Measurements from ENCODE around the gene EFCAB8. TPM values are rescaled to one million over a fixed set of nuclear protein-coding genes. Genes with fewer than 3 reads are reported as not detected.

The EFCAB8 gene
- total and polyA plus RNA-seq, 4 donors: 0.25 TPM; not detected in 3

DNA sequence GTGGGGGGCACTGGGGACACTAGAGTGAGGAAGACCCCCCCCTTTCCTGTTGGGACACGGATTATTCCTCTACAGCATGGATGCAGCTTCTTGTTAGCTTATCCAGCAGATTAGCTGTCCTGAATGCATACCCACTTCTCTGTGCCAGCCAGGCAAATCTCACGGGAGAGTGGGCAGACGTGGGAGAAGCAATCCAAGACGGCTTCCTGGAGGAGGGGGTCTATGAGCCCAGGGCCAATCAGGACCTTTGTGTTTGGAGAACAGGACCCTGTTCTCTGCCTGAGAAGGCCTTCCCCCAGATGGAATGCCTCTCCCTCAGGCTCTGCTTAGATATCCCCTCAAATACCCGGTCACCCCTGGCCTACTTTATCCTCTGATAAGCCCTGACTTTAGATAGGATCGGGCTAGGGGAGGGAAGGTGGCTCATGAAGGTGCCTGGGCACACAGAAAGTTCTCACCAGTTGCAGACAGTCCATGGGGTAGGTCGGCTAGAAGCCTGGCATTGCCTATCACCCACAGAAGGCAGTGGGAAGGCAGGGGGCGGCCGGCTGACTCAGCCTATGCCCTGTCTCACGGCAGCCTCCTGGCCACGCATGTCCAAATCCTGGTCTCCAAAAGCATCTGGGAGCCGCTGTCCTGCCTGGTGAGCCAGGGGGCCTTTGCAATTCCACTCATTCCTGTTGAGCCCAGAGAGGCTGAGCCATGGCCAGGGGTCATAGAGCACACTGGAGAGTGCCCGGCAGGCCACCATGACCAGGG is 110.8 kb downstream of the EFCAB8 start (continued):
- TF ChIP-seq, protein P1, sequence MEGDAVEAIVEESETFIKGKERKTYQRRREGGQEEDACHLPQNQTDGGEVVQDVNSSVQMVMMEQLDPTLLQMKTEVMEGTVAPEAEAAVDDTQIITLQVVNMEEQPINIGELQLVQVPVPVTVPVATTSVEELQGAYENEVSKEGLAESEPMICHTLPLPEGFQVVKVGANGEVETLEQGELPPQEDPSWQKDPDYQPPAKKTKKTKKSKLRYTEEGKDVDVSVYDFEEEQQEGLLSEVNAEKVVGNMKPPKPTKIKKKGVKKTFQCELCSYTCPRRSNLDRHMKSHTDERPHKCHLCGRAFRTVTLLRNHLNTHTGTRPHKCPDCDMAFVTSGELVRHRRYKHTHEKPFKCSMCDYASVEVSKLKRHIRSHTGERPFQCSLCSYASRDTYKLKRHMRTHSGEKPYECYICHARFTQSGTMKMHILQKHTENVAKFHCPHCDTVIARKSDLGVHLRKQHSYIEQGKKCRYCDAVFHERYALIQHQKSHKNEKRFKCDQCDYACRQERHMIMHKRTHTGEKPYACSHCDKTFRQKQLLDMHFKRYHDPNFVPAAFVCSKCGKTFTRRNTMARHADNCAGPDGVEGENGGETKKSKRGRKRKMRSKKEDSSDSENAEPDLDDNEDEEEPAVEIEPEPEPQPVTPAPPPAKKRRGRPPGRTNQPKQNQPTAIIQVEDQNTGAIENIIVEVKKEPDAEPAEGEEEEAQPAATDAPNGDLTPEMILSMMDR (IDR thresholded peaks at IDR 0.05; ENCODE audit: low read depth, low read length, missing input control): no peak
- TF ChIP-seq JUND (IDR thresholded peaks at IDR 0.05) (no peak), RXRA (IDR thresholded peaks at IDR 0.05) (no peak)

DNA sequence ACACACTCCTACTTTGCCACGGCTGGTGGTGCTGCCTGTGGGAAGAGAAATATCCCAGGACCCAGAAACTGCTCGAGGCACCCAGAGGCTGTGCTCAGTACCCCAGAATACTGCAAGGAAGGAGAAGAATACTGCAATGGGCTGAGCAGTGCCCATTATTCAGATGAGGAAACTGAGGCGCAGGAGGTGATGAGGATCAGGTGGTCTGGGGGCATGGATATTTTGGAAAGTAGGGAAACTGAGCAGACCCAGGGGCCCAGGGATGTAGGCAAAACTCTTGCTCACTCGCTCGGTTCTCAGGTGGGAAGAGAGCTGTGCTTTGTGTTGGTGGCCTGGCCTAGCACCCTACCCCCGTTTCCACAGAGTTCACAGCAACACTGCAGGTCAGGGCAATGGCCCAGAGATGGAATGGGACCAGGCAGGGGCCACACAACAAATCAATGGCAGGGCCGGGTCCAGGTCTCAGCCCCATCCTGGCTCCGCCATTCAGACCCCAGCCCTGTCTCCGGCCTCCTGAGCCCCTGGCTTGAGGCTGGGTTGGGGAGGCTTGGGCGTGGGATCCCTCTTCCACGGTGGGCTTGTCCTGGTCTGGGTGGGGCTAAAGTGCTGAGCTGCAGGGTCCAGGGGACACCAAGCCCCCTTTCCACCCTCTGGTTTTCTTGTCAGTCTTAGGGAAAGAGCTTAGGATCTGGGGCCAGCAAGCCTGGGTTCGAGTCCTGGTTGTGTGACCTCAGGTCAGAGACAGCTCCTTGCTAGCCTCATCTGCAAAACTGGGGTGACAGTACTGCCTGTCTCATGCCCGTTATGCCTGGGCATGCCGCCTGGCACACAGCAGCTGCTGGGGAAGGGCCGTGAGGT is 111.6 kb downstream of the EFCAB8 start:
- WGBS: 87% methylated on average over 15 of the region's 15 CpGs
- Histone ChIP-seq H3K4me3 (ENCODE audit: low read depth in 1 of 3, low read length in 3 of 3) (no peak overlapping the region), H3K9ac (ENCODE audit: low read depth in 1 of 2, low read length in 2 of 2) (no peak overlapping the region), H3K36me3 (ENCODE audit: control insufficient read depth in 4 of 4, insufficient read depth in 3 of 4, low read depth in 1 of 4, low read length in 3 of 4) (no peaks in the 10 kb centered on the region), H3K27me3 (ENCODE audit: control insufficient read depth in 4 of 4, insufficient read depth in 4 of 4, low read length in 3 of 4) (no peaks in the 10 kb centered on the region), H3K4me1 (ENCODE audit: control insufficient read depth in 4 of 4, insufficient read depth in 4 of 4, low read length in 3 of 4) (no peaks in the 10 kb centered on the region), H3K9me3 (ENCODE audit: control insufficient read depth in 4 of 4, low read length in 3 of 4) (no peaks in the 10 kb centered on the region), H3K27ac (ENCODE audit: low read depth in 1 of 2, low read length in 2 of 2) (no peak overlapping the region)
- TF ChIP-seq, protein P2, sequence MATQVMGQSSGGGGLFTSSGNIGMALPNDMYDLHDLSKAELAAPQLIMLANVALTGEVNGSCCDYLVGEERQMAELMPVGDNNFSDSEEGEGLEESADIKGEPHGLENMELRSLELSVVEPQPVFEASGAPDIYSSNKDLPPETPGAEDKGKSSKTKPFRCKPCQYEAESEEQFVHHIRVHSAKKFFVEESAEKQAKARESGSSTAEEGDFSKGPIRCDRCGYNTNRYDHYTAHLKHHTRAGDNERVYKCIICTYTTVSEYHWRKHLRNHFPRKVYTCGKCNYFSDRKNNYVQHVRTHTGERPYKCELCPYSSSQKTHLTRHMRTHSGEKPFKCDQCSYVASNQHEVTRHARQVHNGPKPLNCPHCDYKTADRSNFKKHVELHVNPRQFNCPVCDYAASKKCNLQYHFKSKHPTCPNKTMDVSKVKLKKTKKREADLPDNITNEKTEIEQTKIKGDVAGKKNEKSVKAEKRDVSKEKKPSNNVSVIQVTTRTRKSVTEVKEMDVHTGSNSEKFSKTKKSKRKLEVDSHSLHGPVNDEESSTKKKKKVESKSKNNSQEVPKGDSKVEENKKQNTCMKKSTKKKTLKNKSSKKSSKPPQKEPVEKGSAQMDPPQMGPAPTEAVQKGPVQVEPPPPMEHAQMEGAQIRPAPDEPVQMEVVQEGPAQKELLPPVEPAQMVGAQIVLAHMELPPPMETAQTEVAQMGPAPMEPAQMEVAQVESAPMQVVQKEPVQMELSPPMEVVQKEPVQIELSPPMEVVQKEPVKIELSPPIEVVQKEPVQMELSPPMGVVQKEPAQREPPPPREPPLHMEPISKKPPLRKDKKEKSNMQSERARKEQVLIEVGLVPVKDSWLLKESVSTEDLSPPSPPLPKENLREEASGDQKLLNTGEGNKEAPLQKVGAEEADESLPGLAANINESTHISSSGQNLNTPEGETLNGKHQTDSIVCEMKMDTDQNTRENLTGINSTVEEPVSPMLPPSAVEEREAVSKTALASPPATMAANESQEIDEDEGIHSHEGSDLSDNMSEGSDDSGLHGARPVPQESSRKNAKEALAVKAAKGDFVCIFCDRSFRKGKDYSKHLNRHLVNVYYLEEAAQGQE (IDR thresholded peaks at IDR 0.05): no peak
- TF ChIP-seq, protein P3, sequence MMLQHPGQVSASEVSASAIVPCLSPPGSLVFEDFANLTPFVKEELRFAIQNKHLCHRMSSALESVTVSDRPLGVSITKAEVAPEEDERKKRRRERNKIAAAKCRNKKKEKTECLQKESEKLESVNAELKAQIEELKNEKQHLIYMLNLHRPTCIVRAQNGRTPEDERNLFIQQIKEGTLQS (IDR thresholded peaks at IDR 0.05): no peak
- no peak for TF ChIP-seq HNF4A (conservative IDR thresholded peaks at IDR 0.05)
- TF ChIP-seq RXRA (IDR thresholded peaks at IDR 0.05): no peak
- TF ChIP-seq GABPA (IDR thresholded peaks at IDR 0.05 in 1 of 2, conservative IDR thresholded peaks at IDR 0.05 in 1 of 2): no peak
- no peak for TF ChIP-seq TAF1 (conservative IDR thresholded peaks at IDR 0.05)
- no peak for TF ChIP-seq RAD21 (IDR thresholded peaks at IDR 0.05)
- TF ChIP-seq JUND (IDR thresholded peaks at IDR 0.05): no peak
- TF ChIP-seq HNF4G (IDR thresholded peaks at IDR 0.05): no peak
- TF ChIP-seq, protein P4, sequence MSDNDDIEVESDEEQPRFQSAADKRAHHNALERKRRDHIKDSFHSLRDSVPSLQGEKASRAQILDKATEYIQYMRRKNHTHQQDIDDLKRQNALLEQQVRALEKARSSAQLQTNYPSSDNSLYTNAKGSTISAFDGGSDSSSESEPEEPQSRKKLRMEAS (IDR thresholded peaks at IDR 0.05): no peak
- TF ChIP-seq EGR1 (IDR thresholded peaks at IDR 0.05; ENCODE audit: low read depth in 2 of 2): no peak
- TF ChIP-seq, protein P1 (IDR thresholded peaks at IDR 0.05; ENCODE audit: low read depth, low read length, missing input control): no peak
- DNase-seq (ENCODE audit: low spot score): peak; percentile 13

Measured in liver (tissue), 9 donors.